Stimulated activated CD8-positive, alpha-beta memory T cell treated with anti-CD3 and anti-CD28 coated beads, Interleukin-2, amount 100 ng/mL, for 1 hour (primary cell): ENCODE measurements around the gene PTGFRN.
"Not testable (repeated sequence)": the region's sequence is repeated elsewhere in the genome, so short reads cannot be mapped to it uniquely, and the experiment has no call there.

Experiments used
- DNase-seq, 2 donors: peaks; one replicate each; pipeline ENCODE4 v3.0.0-alpha.2; 2020; ENCODE audit warnings: low read depth in 2 of 2

Gene PTGFRN

DNA sequence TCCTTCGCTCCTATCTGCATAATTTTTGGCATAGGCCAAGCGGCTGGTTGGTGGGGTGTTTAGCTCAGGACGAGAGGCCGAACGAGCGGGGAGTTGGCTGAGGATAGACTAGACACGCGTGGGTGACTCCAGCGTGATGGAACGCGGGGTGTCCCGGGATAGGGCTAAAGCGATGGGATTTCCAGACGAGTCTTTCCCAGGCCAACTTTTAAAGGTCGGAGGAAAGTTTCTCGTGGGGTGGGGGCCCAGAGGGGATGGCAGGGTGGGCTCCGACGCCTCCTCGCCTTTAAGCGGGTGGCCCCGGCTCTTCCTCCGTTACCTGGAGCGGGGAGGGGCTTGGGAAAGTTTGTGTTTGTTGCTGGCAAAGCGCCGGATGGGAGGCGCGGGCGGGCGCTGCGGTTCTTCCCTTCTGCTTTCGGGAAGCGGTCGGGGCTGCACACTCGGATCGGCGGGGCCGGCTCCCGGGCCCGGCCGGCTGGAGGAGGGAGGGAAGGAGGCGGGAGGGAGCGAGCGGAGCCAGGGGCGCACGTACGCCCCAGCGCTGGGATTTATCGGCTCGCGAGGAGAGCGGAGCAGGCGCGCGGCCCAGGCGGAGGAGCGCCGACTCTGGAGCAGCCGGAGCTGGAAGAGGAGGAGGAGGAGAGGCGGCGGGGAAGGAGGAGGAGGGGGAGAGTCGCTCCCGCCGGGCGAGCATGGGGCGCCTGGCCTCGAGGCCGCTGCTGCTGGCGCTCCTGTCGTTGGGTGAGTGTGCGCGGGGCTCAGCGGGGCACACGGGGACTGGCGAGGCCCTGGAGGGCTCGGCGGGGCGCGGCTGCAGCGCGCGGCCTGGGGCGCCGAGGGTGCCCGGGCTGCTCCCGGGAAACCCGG is at the start of gene PTGFRN:
Gene PTGFRN, plus strand, starts transcription at position 405 of the 867 bp plus-strand sequence. Its CDS starts 288 bp downstream, at position 693.
- DNase-seq = no peak

DNA sequence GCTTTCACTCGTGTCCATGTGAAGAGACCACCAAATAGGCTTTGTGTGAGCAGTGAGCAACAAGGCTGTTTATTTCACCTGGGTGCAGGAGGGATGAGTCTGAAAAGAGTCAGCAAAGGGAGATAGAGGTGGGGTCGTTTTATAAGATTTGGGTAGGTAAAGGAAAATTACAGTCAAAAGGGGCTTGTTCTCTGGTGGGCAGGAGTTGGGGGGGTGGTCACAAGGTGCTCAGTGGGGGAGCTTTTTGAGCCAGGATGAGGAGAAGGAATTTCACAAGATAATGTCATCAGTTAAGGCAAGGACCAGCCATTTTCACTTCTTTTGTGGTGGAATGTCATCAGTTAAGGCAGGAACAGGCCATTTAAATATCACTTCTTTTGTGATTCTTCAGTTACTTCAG is 49.5 kb upstream of the PTGFRN start:
- not testable (repeated sequence) for DNase-seq

DNA sequence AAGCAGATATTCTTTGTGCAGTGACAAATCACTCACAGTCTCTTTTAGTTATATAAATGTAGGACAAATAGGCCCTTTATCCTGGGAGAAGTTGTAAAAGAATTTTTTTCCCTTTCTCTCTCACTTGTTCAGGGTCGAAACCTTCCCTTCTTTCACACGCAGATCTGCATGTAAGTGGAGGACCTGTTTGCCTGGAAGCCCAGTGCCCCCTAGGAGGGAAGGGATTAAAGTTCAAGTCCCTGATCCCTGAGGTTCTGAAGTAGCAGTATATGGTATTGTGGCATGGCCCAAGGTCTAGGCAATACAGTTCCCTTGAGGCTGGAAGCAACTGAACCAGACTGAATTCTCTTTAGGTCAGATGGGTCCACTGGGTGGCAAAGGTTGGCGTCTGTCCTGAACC is 48.6 kb upstream of the PTGFRN start:
- DNase-seq = no peak

DNA sequence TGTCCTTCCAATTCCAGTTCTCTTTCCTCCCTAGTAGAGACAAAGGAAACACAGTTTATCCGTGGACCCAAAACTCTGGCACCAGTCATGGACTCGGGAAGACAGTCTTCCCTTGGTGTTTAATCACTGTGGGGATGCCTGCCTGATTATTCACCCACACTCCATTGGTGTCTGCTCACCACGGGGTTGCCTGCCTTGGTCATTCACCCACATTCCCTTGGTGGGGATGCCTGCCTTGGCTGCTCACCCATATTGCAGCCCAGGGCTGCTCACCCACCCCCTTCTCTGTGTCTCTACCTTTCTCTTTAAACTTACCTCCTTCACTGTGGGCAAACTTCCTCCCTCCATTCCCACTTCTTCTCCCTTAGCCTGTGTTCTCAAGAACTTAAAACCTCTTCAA is 46.7 kb upstream of the PTGFRN start:
- DNase-seq = not testable (repeated sequence)

DNA sequence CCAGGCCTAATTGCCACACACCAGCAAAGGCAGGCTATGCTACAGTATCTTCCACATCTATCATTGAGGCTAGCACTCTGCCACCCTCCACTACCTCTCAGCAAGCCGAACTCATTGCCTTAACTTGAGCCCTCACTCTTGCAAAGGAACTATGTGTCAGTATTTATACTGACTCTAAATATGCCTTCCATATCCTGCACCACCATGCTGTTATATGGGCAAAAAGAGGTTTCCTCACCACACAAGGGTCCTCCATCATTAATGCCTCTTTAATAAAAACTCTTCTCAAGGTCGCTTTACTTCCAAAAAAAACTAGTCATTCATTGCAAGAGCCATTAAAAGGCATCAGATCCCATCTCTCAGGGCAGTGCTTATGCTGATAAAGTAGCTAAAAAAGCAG is 43.2 kb upstream of the PTGFRN start:
- DNase-seq = not testable (repeated sequence)

DNA sequence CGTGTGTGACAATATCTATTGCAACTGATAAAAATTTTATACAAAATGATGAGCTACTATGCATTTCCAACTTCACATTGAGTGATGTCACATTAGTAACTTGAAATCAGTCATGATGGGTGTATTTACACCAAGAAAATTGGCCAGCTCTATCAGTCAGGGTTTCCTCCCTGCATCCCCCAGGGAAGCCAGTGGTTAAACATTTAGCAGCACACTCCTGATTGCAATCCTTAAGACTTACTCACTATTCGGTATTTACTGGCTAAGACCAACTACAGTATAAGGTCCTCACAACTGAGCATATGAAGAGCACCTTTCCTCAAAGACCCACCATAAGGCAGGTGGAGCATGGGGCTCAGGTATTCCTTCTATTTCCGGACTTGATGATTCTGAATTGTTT is 41.3 kb upstream of the PTGFRN start:
- DNase-seq = no peak

DNA sequence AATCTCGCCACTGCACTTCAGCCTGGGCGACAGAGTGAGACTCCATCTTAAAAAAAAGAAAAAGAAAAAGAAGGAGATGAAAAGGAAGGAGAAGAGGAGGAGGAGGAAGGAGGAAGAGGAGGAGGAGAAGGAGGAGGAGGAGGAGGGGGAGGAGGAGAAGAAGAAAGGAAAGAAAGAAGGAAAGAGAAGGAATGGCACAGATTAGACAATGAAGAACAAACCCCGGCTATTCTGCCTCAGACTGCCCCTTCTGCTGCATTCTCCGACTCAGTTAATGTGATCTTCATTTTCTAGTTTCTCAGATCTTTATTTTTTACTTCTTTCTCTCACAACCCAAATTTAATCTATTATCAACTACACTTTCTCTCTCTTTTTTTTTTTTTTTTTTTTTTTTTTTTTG is 40.1 kb upstream of the PTGFRN start:
- DNase-seq = no peak

DNA sequence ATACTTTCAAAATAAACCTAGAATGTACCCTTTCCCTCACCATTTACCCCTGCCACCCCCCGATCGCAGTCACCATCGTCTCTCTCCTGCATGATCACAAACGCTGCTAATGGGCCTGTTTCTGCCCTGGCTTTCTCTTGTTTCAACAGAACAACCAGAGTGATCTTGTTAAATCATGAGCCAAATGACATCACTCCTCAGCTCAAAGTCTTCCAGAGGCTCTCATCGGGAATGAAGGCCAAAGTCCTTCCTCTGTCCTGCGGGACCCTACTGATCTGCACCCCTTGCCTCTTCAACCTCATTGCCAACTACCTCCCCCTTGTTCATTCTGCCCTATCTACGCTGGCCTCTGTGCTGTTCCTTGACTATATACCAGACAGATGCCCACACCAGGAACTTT is 39.4 kb upstream of the PTGFRN start:
- DNase-seq = no peak

DNA sequence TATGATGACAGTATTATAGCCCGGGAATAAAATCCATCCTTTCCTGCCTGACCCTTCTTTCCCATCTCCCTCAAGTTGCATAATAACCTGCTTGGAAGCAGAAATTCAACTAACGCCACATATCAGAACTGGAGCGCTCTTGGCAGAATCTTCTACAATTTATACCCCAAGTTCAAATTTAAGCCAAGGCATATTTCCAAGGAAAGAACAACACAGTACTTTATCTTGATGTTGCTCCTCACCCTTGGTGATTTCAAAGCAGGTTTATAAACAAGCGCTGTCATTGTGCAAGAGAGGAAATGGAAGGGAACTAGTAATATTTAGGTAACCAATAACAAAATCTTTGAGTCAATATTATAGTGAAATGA is 38.0 kb upstream of the PTGFRN start:
- no peak for DNase-seq

DNA sequence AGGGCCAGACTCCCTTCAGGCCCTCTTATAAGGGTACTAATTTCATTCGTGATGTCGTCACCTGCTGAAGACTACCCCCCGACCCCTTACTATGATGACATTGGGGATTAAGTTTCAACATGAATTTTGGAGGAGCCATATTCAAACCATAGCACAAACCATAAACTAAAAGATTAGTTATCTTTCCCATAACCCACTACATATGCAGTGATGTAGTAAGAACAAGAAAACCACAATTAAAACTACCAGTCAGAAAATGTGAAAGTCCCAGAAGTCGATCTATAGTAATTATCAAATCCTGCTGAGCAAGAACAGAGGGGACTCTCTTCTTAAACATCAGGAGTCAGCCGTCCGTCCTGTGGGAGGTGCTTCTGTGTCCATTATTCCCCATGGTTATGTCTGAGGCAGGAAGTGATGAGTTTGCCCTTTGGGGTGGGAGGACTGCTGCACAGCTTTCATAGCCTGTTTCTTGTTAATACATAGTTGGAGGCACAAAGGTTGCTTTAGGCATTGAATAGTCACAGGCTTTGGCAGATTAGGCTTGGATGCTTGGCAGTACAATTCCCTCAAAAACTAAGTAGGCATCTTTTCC is 35.9 kb upstream of the PTGFRN start:
- DNase-seq = no peak

DNA sequence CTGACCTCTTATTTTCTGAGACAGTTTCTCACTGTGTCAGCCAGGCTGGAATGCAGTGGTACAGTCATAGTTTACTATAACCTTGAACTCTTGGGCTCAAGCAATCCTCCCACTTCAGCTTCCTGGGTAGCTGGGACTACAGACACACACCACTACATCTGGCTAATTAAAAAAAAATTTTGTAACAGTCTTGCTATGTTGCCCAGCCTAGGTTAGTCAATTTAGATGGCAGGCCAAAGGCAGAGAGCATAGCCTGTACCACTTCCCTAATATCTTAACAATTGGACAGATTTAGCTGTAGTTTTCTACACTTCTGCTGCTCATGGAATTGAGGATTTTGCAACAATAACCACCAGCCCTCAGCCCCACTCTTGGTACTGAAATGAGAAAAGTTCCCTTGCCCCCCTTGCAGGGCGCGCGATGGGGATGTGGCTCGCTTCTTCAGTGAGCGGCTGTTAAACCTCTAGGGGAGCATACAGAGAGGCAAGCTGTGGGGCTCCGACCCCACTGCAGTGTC is 34.9 kb upstream of the PTGFRN start:
- no peak for DNase-seq

DNA sequence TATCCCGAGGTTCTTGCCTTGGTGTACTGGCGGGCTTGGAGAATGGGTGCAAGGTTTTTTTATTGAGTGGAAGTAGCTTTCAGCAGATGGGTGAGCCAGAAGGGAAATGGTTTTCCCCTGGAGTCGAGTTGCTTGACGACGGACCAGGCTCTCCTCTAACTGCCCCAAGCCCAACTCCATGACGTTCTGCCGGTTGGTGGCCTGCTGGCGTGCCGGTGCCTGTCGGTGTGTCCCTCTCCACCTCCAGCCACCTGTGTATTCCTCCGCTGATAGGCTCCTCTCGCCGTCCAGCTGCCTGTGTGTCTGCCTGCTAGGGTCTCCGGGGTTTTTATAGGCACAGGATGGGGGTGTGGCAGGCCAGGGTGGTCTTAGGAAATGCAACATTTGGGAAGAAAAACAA is 34.3 kb upstream of the PTGFRN start:
- DNase-seq = no peak

DNA sequence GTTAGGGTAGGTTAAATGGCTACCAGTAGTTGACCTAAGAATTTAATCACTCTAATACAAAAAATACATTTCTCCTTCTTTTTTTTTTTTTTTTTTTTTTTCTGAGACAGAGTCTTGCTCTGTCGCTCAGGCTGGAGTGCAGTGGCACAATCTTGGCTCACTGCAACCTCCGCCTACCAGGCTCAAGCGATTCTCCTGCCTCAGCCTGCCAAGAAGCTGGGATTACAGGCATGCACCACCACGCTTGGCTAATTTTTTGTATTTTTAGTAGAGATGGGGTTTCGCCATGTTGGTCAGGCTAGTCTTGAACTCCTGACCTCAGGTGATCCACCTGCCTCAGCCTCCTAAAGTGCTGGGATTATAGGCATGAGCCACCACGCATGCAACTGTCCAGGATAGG is 33.8 kb upstream of the PTGFRN start:
- DNase-seq = not testable (repeated sequence)

DNA sequence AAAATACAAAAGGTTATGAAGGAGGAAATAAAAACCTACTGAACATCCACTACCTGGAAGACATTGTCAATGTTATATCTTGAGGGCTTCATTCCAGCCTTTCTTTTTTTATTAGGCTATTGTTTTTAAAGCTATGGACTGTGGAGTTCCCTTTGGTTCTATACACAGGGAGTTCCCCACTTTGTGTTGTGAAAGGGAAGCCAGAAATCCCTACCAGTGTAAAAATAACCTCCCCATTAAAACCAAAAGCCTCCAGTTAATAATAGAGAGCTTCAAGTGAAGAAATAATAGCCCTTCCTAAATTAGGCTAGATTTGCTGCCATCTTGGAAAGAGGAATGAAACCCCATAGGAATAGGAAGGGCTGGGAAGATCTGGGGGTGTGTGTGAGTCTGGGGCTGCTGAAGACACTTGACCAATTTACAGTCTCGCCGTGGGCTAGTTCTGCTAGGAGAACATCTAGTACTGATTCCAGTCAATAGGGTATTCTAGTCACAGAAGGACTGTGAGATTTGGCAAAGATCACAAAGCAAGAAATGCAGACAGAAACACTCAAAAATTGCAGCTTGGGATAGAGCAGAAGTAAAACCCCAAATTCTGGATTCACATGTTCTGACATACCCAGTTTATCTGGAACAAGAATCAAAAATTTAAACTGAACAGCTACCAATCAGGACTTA is 32.4 kb upstream of the PTGFRN start:
- DNase-seq = no peak

DNA sequence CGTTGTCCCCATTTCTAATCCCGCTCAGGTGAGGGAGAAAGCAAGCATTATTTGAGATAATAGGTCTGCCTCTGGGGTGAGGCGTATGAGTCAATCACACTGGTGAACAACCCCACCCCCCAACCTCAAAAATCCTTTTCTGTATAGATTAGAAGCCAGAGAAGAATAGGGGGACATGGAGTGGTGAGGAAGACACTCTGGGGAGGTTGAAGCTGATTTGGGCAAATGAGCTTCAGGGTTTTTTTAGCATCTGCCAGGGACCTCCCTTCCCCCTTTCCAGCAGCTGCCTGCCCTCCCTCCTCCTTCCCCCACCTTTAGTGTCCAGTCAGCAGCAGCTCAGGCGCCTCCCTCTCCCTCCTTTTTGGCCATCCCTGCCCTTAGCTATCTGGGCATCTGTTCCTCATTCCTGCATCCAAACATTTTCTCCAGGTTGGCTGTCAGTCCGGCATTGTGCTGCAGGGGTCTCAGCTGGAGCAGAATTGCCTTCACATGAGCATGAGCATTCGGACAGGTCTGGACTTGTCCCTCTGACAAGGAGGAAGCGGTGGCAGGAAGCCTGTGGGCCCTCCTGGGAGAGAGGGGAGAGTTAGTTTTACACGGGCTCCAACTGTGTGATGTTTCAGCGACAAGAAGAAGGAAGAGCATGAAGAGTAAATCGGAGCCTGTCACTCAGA is 30.8 kb upstream of the PTGFRN start:
- DNase-seq = no peak

DNA sequence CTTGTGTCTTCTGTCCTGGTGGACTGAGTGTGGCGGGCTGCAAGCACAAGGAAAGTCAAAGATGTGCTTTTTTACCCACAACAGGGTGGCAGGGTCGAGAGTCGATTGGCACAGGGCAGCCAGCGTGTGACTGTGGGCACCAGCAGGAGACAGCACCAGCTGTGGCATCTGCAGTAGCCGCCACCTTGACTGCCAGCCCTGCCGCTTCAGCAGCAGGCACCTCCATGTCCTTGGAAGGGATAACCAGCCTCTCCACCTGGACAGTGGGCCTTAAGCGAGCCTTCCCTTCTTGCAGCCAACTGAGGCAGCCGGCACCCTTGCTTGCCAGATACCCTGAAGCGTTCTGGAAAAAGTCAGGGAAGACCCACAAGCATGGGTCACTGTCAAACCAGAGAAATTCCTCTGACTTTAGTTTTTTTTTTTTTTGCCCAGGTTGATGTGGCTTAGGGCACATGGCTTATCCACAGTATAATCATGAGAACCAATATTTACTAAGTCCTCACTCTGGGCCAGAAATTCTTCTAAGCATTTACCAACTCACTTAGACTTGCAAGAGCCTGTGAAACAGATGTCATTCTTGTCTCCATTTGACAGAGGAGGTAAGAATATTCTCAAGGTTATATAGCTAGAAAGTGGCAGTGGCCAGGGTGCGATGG is 30.1 kb upstream of the PTGFRN start:
- no peak for DNase-seq

DNA sequence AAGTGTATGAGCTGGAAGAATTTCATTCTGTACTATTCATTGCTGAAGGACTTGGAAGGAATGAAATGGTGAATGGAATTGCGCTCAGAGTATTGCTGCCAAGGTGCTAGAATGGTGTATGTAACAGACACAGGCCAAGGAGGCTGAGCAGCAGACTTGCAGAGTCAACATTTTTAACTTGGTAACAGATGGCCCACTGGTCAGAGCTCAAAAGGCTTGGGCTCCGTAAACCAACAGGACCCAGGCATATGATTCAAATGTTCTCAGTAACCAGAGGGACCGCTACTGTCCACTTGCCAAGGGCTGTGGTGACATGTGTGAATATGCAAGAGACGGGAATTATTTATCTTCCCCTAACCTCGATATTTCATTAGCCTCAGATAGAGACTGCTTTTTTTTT is 28.8 kb upstream of the PTGFRN start:
- DNase-seq = no peak

DNA sequence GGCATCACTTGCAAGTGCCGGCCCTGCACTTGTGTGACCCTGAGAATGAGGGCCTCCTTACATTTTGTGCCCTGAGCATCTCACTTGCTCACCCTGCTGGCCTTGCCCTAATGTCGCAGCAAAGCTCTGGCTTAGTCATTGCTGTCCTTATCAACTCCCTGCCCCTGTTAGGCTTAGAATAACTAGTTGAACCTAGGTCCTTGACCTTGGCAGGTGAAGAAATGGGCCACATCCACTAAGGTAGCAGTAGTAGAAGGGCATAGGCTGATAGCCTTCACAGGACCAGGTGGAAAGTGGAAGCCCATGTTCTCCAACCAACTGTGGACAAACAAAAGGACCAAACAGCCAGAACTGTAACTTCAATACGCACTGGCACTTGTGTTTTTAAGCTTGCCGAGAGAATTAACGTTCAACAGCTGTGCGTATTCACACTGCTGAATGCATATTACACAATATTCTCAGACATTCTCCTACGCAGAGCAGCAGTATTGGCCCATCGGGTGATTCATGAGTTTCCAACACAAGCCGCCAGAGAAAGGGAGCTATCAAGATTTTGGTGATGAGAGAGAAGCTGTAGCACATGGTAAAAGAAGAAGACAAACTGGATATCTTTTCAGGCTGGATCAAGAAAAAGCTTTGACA is 27.7 kb upstream of the PTGFRN start:
- no peak for DNase-seq

DNA sequence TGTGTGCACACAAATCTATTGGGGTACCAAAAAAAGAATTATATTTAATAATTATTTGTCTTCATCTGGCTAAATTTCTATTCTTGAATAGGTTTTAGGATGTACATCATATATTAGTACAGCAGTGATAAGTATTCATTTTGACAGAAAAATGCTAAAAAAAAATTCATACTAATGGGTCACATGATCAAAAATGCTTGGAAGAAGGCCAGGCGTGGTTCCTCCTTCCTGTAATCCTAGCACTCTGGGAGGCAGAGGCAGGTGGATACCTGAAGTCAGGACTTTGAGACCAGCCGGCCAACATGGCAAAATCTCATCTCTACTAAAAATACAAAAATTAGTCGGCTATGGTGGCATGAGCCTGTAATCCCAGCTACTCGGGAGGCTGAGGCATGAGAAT is 26.9 kb upstream of the PTGFRN start:
- no peak for DNase-seq

DNA sequence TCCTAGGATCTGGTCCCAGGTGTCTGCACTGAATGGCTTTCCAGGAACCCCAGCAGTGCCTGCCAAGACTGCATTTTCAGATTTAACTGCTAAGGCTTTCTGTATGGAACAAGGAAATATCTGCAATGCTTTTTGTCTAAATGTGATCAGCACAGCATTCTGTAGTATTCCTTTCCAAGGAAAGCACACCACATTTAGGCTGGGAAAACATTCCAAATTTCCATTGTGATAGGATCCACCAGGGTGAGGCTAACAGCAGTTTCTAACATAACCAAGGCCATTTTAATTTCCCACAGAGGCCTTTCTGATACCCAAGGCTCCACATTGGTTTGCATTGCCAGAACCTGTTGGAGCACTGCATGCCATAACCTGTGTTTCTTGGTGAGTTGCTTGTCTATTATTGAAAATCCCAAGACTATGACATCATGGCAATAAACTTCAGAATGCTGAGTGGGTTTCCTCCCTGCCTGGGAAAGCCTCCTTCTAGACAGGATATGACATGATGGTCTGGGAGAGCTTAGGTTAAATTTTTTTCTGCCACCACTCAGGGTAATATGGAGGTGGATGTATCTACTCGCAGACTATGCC is 23.3 kb upstream of the PTGFRN start:
- no peak for DNase-seq

DNA sequence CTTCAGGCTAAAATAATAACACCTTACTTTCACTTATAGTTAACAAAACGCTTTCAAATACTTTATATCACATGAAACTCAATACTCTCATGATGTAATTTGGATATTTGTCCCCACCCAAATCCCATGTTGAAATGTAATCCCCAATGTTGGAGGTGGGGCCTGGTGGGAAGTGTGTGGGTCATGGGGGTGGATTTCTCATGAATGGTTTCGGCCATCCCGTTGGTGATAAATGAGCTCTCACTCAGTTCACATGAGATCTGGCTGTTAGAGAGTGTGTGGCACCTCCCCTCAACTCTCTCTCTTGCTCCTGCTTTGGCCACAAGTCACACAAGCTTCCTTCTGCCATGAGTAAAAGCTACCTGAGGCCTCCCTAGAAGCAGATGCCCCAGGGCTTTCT is 22.5 kb upstream of the PTGFRN start:
- no peak for DNase-seq
